IMR-90 (cell line): ENCODE results near the gene STOX2. TPM values are rescaled to one million over a fixed set of nuclear protein-coding genes. Genes with fewer than 3 reads are reported as not detected.

Experiments
- ATAC-seq: fragments of 200-7000 bp; cut with Tn5 transposase; 2 replicates; pipeline ENCODE4 v1.9.1; 2020; ENCODE audit warnings: low read depth, mild to moderate bottlenecking, moderate library complexity
- BruUV-seq: library from RNA; stranded (reverse); fragments of 400-500 nt; replicated peaks from 2 replicates; lab custom pipeline; 2021; lab: Mats Ljungman, UMichigan
- CTCF ChIA-PET: fragments of 300-600 bp; formaldehyde crosslinking; extraction: SDS; loops from one replicate; lab custom pipeline; 2021; ENCODE audit warnings: antibody characterized with exemption; lab: Yijun Ruan, JAX
- POLR2A ChIA-PET: fragments of 300-600 bp; sonication (Branson Sonifier 250); formaldehyde crosslinking; loops from one replicate; lab custom pipeline; 2022; ENCODE audit warnings: antibody characterized with exemption; ENCODE audit not compliant: unreplicated experiment; lab: Charles Lee
- DNase-seq: peaks from one replicate; pipeline ENCODE4 v3.0.0; 2013
- H2AFZ ChIP-seq: replicated peaks from 2 replicates; pipeline ENCODE3; 2013; ENCODE audit warnings: low read length, mild to moderate bottlenecking; ENCODE audit not compliant: poor library complexity
- H2AK5ac ChIP-seq: 2 replicates; pipeline ENCODE4 v1.6.1; 2013; ENCODE audit warnings: low read depth, low read length, inconsistent platforms
- H2AK9ac ChIP-seq: replicated peaks from 2 replicates; pipeline ENCODE3; 2013; ENCODE audit warnings: mild to moderate bottlenecking, low read depth, low read length, moderate library complexity; ENCODE audit not compliant: poor library complexity
- H2BK120ac ChIP-seq: 2 replicates; pipeline ENCODE4 v1.6.1; 2013; ENCODE audit warnings: low read depth, low read length, inconsistent platforms
- H2BK15ac ChIP-seq: 3 replicates; pipeline ENCODE4 v1.6.1; 2013; ENCODE audit warnings: low read depth, low read length, inconsistent platforms
- H2BK20ac ChIP-seq: 2 replicates; pipeline ENCODE4 v1.6.1; 2013; ENCODE audit warnings: low read depth, mild to moderate bottlenecking, inconsistent platforms, low read length, moderate library complexity
- H2BK5ac ChIP-seq: 2 replicates; pipeline ENCODE4 v1.6.1; 2013; ENCODE audit warnings: mild to moderate bottlenecking, low read depth, low read length, inconsistent platforms; ENCODE audit not compliant: poor library complexity, severe bottlenecking
- H3K14ac ChIP-seq: replicated peaks from 2 replicates; pipeline ENCODE4 v1.6.1; 2013; ENCODE audit warnings: low read depth, low read length, inconsistent platforms
- H3K18ac ChIP-seq: 2 replicates; pipeline ENCODE4 v1.6.1; 2013; ENCODE audit warnings: low read depth, low read length, control low read depth
- H3K23ac ChIP-seq: 2 replicates; pipeline ENCODE4 v1.6.1; 2013; ENCODE audit warnings: low read depth, low read length, inconsistent platforms
- H3K27ac ChIP-seq: 2 replicates; pipeline ENCODE4 v1.5.1; 2013; ENCODE audit warnings: mild to moderate bottlenecking, control low read depth, low read length; ENCODE audit not compliant: insufficient read depth
- H3K27me3 ChIP-seq: 2 replicates; pipeline ENCODE4 v1.6.1; 2013; ENCODE audit warnings: low read length; ENCODE audit not compliant: control insufficient read depth, insufficient read depth
- H3K36me3 ChIP-seq: 2 replicates; pipeline ENCODE4 v1.6.1; 2013; ENCODE audit warnings: low read length, mixed read lengths; ENCODE audit not compliant: control insufficient read depth, insufficient read depth
- H3K4ac ChIP-seq: 2 replicates; pipeline ENCODE4 v1.6.1; 2013; ENCODE audit warnings: low read depth, low read length, inconsistent platforms
- H3K4me1 ChIP-seq: 2 replicates; pipeline ENCODE4 v1.6.1; 2013; ENCODE audit warnings: low read length, mixed read lengths; ENCODE audit not compliant: control insufficient read depth, insufficient read depth
- H3K4me2 ChIP-seq: 2 replicates; pipeline ENCODE4 v1.6.1; 2013; ENCODE audit warnings: low read depth, mild to moderate bottlenecking, control low read depth, low read length, moderate library complexity
- H3K4me3 ChIP-seq: 2 replicates; pipeline ENCODE4 v1.5.1; 2013; ENCODE audit warnings: low read depth, mild to moderate bottlenecking, control low read depth, low read length, moderate library complexity; ENCODE audit not compliant: insufficient read depth
- H3K56ac ChIP-seq: 2 replicates; pipeline ENCODE4 v1.6.1; 2013; ENCODE audit warnings: low read length, inconsistent platforms; ENCODE audit not compliant: insufficient read depth; ENCODE audit errors: extremely low read depth
- H3K79me1 ChIP-seq, 2 experiments: 2 replicates each; pipeline ENCODE4 v1.6.1; 2013; ENCODE audit warnings: low read length in 2 of 2, inconsistent platforms in 1 of 2, low read depth in 1 of 2
- H3K9ac ChIP-seq: 2 replicates; pipeline ENCODE4 v1.6.1; 2013; ENCODE audit warnings: low read depth, low read length, control low read depth
- H3K9me1 ChIP-seq: 2 replicates; pipeline ENCODE4 v1.6.1; 2013; ENCODE audit warnings: low read length, inconsistent platforms; ENCODE audit not compliant: insufficient read depth
- H3K9me3 ChIP-seq: 2 replicates; pipeline ENCODE4 v1.6.1; 2013; ENCODE audit warnings: low read length; ENCODE audit not compliant: control insufficient read depth, insufficient read depth
- H4K20me1 ChIP-seq: 2 replicates; pipeline ENCODE4 v1.6.1; 2013; ENCODE audit warnings: low read length, inconsistent platforms; ENCODE audit not compliant: insufficient read depth
- H4K5ac ChIP-seq: 2 replicates; pipeline ENCODE4 v1.6.1; 2013; ENCODE audit warnings: mild to moderate bottlenecking, low read depth, low read length, control low read depth
- H4K8ac ChIP-seq, 2 experiments: 2 replicates each; pipeline ENCODE4 v1.6.1; 2013; ENCODE audit warnings: low read depth in 2 of 2, low read length in 2 of 2, control low read depth in 1 of 2, inconsistent platforms in 1 of 2
- H4K91ac ChIP-seq: 2 replicates; pipeline ENCODE4 v1.6.1; 2013; ENCODE audit warnings: low read depth, low read length, inconsistent platforms; ENCODE audit not compliant: insufficient read depth
- NFE2L2 ChIP-seq: fragments of 150-350 bp; IDR thresholded peaks from 2 replicates; pipeline ENCODE4 v1.6.1; 2016; ENCODE audit warnings: low read depth, mild to moderate bottlenecking, low read length
- WGBS, 2 experiments: methylation state at CpG; one replicate each; pipeline versions ENCODE4 v1.1.5 to v1.1.7; 2013; ENCODE audit warnings: missing lambda C conversion rate in 2 of 2; ENCODE audit not compliant: insufficient read length in 1 of 2; ENCODE audit errors: extremely low coverage in 2 of 2; 5-methylcytosine and 5-hydroxymethylcytosine counted together
- dilution Hi-C: fragments of 300-500 bp; cut with HindIII; formaldehyde crosslinking; loops from one replicate; pipeline ENCODE4 v1.14.3; 2018; ENCODE audit warnings: low sequenced_read_pairs; ENCODE audit not compliant: unreplicated experiment
- in situ Hi-C: fragments of 300-500 bp; cut with MboI; formaldehyde crosslinking; loops from 3 replicates; pipeline ENCODE4 v1.14.3; 2019; ENCODE audit warnings: low sequenced_read_pairs, inconsistent platforms, mixed read lengths
- intact Hi-C: fragments of 100-400 bp; cut with micrococcal nuclease; formaldehyde crosslinking; loops from 2 replicates; pipeline ENCODE4 v1.10.0; 2022
- polyA plus RNA-seq, 3 experiments: library from polyadenylated mRNA; depleted of rRNA; stranded (reverse); fragments of >200 nt; gene quantifications; 2 replicates each; pipeline ENCODE4 v1.2.3, GENCODE V29; 2012; ENCODE audit warnings: low replicate concordance in 1 of 3
- total RNA-seq: library from RNA; depleted of rRNA; stranded (reverse); fragments of >200 nt; gene quantifications from 2 replicates; pipeline ENCODE4 v1.2.3, GENCODE V29; 2012

The STOX2 gene
- total and polyA plus RNA-seq, 2 of the 4 experiments (the other 2 are of a cell fraction): 1.1 to 5.4 TPM

DNA sequence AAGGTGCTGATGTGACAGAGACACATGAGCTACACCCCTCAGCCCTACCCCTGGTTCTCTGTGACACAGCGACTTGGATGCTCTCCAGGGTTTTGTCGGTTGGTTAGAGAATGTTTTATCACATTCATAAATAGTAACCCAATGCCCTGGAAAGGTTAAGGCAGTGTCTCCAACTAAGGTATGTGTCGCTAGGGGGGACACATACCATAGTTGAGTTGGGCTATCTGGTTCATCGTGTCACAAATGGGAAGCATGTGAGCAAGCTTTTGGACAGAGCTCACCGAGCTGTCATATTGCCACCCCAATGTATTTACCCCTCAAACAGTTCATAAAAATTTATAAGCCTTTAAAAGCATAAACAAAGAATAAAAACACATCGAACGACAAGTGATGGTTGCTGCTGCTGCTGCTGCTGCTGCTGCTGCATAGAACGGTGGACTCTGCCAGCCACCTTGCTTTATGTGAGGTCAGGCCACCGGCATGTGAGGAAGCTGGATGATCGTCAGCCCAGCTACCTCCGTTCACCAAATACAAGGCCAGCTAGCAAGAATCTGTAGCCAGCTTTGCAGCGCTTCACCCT lies 55.9 kb downstream of the STOX2 start:
- Histone ChIP-seq H3K18ac (no peak overlapping the region), H3K9me1 (no peaks in the 10 kb centered on the region), H4K91ac (no peak overlapping the region), H2BK20ac (no peak overlapping the region), H3K56ac (no peak overlapping the region), H3K79me1 (no peaks in the 10 kb centered on the region), H3K4me3 (no peak overlapping the region), H3K14ac (no peak overlapping the region), H3K23ac (no peak overlapping the region), H3K9me3 (no peaks in the 10 kb centered on the region), H2BK120ac (no peak overlapping the region), H2AK9ac (no peak overlapping the region), H3K9ac (no peak overlapping the region), H4K8ac (no peak overlapping the region), H2AFZ (no peak overlapping the region), H4K5ac (no peak overlapping the region), H4K20me1 (no peaks in the 10 kb centered on the region), H2BK15ac (no peak overlapping the region), H3K4me2 (no peak overlapping the region; the same call in 1 of the 2 replicates), H3K27ac (no peak overlapping the region), H2BK5ac (no peak overlapping the region), H3K4ac (no peak overlapping the region), H3K27me3 (no peaks in the 10 kb centered on the region), H3K4me1 (peaks cover 3% of the 10 kb centered on the region; the same call in 1 of the 2 replicates), H2AK5ac (no peak overlapping the region), H3K36me3 (no peaks in the 10 kb centered on the region)
- TF ChIP-seq NFE2L2: no peak
- dilution Hi-C loops (no loop called here), in situ Hi-C loops (no loop called here), intact Hi-C loops (no loop called here)
- 28% methylated on average over 2 of the region's 12 CpGs; no CpG with 5 or more reads in 1 of the 2 experiments for WGBS, 2 experiments
- ATAC-seq: no peak
- POLR2A ChIA-PET: no interaction called here
- CTCF ChIA-PET: no interaction called here
- no TSS peak for BruUV-seq
- no peak for DNase-seq
